A172 (cell line): ENCODE measurements around the gene CD300LF. TPM values are rescaled to one million over a fixed set of nuclear protein-coding genes. Genes with fewer than 3 reads are reported as not detected.

Source experiments
- DNase-seq: peaks from one replicate; pipeline ENCODE4 v3.0.0-alpha.2; 2015; ENCODE audit warnings: low spot score
- total RNA-seq: library from RNA; depleted of rRNA; stranded (reverse); fragments of >200 nt; shearing (Covaris generic); gene quantifications from 2 replicates; pipeline ENCODE4 v1.2.3, GENCODE V29; 2014; rRNA removed

The CD300LF gene
- total RNA-seq = not detected in 2 replicates

DNA sequence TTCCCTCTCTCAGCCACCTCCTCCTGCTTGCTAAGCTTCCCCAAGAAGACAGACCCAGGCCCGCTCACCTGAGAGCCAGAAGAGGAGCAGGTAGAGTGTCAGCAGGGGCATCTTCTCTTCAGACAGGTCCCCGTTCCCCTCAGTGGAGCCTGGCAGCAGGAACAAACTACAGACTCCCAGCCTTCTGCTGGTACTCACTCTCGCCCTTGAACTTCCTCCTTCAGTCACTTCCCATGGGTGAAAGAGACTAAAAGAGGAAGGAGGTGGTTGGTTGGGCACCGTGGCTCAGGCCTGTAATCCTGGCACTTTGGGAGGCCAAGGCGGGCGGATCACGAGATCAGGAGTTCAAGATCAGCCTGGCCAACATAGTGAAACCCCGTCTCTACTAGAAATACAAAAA is at the start of gene CD300LF:
Gene CD300LF, minus strand, starts transcription at position 168 of the 400 bp plus-strand sequence. Its CDS starts 57 bp downstream, at position 111.
- DNase-seq = no peak

DNA sequence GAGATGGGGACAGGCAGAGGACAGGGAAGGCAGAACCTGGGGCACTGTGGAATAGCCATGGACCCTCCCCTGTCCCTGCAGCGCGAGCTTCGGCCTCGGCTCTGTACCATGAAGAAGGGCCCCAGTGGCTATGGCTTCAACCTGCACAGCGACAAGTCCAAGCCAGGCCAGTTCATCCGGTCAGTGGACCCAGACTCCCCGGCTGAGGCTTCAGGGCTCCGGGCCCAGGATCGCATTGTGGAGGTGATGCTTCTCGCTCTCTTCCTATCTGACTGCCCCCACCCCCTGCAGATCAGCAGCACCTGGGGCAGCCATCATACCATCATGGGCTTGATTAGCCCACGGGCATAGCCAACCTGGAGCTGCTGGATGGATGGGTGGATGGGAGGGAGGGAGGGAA is 49.2 kb upstream of the CD300LF start:
- DNase-seq = no peak

GRCh38 chr17:74761419-74761818 is 48.7 kb upstream of the CD300LF start:
- DNase-seq = no peak

DNA sequence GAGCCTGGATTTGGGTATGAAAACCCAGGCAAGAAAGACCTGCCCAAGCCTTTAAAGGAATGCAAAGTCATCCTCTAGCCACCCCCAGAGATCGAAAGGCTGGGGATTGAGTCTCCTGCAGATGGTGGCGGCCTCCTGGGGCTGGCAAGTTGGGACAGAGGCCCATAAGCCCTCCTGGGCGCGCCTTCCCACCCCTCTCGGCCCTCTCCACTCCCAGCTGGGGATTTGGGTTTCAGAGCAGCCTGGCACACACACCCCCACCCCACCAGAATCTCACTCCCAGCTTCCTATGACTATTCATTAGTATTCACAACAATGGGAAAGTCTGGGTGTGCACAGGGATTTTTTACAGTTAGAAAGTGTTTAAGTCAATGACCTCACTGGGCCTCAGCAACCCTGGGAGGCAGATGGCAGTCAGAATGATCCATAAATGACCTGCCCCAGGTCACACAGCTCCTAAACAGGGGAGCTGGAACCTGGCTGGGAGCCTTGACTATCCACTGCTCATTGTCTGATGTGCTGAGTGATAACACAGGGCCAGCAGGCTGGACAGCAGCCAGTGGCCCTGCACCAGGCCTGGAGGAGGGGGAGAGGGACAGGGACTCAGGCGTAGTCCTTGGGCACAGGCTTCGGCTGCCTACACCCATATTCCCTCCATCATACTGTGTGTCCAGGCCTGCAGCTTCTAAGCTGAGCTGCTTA is 47.8 kb upstream of the CD300LF start:
- DNase-seq = peak; percentile 74

- DNase-seq = no peak
Observed at GRCh38 chr17:74759941-74760340, 47.2 kb upstream of the CD300LF start.

DNA sequence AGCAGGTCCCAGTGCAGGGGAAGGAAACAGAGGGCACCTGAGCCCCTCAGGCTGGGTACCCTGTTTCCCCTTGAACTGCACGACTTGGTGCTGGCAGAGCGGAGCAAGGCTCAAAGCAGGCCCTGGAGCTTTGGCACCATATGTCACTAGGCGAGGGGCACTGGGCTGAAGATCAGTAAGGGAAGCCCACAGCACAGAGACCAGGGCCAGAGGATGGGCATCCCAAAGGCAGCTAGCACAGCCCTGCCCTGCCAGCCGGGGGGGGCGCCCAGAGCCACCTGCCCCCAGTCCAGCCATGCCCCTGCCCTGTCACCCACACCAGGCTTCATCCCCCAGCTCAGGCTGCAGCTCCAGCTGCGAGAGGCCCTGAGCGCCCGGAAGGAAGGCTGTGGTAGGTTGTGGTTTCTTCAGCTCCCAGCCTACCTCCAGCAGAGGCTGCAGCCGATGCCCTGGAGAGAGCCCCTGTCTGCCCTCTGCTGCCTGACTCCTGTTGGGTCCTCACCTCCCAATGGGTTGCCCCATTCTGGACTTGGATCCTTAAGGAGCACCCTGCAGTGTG is 46.6 kb upstream of the CD300LF start:
- peak; percentile 77 for DNase-seq

DNA sequence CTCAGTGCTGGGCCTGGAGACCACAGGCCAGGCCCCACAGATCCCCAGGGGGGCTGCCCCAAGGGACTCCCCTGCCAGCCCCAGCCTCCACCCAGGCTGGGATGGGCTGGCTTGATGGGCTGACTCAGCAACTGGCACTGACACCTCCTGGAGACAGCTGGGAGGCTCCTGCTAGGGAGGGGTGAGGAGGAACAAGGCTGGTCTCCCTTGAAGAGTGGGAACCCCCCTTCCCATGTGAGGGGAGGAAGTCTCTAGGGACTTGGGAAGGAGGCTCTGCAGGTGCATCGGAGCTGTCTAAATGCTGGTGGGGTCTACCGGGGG is 46.1 kb upstream of the CD300LF start:
- DNase-seq = peak; percentile 89

DNA sequence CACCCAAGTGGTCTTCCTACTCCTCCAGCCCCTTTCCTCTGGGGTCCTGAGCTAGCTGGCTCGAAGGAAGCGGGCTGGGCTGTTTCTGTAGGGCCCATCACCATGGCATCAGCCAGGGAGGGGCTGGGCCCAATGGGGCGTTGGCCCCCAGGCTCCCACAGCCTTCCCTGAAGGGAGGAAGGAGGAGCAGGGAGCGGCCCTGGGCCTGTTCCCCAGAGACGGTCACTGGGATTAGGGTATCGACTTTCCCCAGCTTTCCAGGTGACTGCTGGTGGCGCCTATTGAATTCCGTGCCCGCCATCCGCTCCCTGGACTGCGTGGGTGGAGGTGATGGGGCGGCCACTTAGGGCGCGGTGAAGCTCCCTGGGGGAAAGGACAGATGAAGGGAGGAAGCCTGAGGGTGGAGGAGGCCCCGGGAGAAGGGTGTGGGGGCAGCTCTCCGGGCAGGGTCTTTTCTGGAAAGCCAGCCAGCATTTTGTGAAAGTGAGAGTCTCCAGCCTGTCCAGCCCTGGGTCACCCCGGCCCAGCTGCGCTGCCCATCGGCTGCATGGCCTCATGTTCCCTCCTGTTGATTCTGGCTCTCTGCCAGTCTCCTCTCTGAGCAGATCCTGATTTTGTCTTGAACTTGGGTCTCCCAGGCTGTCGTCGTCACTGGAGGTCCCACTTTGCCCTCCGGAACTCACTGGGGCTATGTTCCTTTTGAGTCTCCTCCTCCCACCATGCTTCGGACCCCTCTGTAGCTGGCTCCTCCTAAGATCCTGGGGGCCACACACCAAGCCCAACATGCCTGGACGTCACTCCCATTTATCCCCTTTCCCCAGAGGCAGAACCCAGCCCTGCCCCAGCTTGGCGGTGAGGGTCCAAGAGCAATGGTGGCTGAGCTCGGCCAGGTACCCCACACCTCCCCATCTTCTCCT is 45.5 kb upstream of the CD300LF start:
- DNase-seq = peak; percentile 75

DNA sequence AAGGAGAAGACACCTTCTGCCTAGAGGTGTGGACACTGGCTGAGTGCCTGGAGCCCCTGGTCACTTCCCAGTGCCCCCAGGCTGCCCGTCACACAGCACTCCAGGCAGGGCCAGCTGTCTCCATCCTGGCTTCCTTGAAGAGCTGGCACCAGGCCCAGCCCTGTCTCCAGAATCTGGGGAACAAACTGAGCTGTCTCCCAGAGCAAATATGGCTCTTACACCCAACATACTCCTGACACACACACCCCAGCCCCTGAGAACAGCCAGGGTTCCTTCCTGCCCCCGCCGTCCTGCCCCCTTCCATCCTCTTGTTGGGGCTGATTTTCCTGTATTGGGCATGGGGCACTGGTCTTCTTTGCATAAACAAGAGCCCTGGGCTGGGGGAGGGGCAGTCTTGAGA is 44.8 kb upstream of the CD300LF start:
- DNase-seq = peak; percentile 66

DNA sequence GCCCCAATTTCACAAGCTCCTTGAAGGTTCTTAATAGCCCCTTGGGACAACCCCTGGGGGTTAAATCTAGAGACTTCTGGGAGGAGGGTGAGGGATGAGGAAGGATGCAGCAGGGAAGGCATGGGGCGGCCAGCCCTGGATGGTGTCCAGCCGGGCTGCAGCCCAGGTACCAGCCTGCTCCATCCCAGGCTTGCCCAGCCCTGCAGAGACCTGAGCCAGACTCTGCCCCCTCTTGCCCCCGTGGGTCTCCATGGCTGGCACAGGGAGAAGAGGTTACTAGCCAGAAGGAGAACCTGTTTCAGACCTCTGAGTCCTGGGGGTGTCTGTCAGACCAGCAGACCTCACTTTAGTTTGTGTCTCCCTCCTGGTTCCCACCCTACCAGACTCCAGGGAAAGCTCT is 44.2 kb upstream of the CD300LF start:
- no peak for DNase-seq

DNA sequence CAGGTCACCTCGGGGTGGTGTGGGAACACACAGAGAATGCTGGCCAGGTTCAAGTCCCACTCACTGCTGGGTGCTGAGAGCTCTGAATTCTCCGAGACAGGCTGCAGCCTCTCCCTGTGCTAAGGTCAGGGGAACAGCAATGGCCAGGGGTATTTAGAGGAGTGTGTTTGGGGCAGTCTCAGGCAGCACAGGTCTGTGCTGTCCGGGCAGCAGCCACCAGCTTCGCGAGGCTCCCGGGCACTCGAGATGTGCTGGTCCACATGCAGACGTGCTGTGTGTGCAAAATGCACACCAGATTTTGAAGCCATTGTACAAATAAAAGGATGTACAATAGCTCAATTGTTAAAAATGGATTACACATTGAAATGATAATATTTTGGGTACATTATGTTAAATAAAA is 42.8 kb upstream of the CD300LF start:
- no peak for DNase-seq

DNA sequence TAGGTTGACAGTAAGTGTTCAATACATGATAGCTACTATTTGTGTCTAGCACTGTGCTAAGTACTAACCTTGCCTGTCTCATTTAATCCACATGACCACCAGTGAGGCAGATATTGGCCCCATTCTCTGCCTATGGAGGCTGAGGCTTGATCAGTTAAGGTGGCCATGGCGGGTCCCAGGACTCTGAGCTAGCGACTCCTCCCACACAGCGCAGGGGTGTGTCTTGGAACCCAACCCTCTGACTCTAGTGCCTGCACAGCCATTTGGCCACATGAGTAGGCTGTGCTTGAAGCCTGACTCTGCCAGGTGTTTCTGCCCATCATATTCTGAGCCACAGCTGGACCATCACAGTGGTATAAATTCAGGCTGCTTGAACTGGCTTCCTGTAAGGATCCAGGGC is 42.1 kb upstream of the CD300LF start:
- DNase-seq = no peak

- DNase-seq = no peak
Observed at GRCh38 chr17:74752822-74753401, 40.2 kb upstream of the CD300LF start.

DNA sequence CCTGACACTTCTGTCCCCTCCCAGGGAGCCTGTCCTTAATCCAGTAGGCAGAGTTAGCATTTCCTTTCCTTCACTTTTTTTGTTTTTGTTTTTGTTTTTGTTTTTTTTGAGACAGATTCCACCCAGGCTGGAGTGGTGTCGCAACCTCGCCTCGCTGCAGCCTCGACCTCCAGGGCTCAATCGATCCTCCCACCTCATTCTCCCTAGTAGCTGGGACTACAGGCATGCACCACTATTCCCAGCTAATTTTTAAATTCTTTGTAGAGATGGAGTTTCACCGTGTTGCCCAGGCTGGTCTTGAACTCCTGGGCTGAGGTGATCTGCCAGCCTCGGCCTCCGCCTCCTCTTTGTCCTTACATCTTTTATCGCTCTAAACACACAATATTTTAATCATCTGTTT is 39.7 kb upstream of the CD300LF start:
- DNase-seq = no peak

DNA sequence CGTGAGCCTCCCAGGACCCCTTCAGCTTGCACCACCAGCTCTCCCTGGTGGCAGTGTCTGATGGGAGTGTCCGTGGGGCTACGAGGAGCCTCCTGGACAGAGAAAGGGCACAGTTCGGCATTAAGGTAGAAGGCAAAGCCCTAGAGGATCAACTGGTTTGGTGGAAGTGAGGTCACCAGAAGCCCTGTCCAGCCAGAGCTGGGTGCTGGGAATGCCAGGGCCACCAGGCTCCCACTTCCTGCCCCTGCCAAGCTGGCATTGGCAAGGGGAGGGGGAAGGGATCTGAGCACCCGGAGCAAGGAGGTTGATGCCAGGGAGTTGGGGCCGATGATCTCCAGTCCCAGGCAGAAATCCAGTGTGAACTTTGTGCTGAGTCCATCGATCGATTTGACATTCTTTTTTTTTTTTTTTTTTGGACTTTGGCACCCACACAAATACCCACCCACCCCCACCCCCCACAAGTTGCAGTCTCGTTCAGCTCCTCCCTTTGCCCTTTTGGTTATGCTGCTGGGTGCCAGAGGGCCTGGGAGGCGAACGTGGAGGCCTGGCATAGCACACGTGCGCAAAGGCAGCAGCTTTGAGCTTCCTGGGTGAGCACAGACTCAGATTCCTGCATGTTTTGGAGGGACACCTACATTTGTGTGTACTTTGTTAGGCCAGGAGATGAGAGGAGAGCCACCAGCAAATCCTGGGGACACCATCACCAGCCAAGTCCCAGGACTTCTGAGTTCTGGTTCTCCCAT is 37.8 kb upstream of the CD300LF start:
- peak; percentile 71 for DNase-seq

DNA sequence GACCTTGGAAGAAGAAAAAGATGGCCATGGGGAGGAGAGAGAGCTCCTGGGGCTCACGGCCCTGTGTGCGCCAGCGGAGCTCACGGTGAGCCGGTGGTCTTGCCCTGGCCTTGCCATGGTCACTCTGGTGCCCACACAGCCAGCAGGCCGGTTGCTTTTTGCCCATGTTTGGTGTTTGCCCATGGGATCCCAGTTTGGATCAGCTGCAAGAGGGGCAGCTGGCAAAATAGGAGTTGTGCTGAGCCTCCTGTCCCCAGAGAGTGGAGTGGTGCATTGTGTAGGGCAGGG is 37.3 kb upstream of the CD300LF start:
- DNase-seq = no peak

- DNase-seq = peak; percentile 83
Observed at GRCh38 chr17:74749279-74750038, 36.7 kb upstream of the CD300LF start.

DNA sequence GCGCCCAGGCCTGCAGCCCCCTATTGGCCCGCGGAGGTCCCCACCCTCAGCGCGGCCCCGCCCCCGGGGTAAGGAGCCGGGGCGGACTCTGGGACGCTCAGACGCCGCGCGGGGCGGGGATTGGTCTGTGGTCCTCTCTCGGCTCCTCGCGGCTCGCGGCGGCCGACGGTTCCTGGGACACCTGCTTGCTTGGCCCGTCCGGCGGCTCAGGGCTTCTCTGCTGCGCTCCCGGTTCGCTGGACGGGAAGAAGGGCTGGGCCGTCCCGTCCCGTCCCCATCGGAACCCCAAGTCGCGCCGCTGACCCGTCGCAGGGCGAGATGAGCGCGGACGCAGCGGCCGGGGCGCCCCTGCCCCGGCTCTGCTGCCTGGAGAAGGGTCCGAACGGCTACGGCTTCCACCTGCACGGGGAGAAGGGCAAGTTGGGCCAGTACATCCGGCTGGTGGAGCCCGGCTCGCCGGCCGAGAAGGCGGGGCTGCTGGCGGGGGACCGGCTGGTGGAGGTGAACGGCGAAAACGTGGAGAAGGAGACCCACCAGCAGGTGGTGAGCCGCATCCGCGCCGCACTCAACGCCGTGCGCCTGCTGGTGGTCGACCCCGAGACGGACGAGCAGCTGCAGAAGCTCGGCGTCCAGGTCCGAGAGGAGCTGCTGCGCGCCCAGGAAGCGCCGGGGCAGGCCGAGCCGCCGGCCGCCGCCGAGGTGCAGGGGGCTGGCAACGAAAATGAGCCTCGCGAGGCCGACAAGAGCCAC is 36.0 kb upstream of the CD300LF start, which contains the start of gene NHERF1:
Gene NHERF1, plus strand, starts transcription at position 100 of the 750 bp plus-strand sequence. Its CDS starts 219 bp downstream, at position 319.
- DNase-seq = peak; percentile 84

DNA sequence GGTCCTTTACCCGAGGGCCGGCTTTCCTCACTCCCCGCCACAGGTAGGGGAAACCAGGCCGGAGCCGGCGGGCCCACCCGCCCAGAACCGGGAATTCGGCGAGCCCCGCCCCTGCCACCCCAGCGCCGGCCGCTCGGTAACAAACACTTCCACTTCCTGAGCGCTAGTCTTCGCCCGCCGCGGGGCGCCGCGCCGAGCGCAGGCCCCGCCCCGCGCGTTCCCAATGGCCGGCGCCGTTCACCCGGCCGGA is 35.5 kb upstream of the CD300LF start:
- no peak for DNase-seq

DNA sequence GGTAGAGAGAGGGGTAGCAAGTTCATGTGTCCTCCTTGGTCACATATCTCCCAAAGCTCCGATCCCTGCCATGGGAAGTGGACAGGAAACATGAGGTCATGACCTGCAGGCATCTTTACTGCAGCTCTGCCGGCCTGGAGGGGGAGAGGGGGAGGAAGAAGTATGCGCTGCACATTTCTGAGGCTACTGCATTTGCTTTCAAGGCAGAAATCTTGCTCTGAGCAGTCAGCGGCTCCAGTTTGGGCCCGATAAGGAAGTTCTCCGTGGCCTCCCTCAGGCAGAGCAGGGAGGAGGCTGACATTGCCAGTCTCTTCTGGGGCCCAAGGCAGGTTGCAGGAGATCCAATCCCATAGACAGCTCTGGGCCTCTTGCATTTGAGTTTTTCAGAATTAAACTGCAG is 34.2 kb upstream of the CD300LF start:
- DNase-seq = no peak

DNA sequence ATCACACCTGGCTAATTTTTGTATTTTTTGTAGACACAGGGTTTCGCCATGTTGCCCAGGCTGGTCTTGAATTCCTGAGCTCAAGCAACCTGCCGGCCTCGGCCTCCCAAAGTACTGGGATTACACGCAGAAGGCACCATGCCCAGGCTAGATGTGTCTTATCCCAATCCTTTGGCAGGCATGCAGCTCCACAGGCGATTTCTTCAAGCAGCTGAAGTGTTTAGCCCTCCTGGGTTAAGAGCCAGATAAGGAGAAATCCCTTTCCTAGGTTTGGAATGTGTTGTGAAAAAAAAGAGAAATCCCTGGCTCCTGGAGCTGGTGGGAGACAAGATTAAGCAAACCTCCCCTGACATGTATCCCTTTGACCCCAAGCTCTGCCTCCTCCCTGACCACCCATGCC is 33.7 kb upstream of the CD300LF start:
- DNase-seq = no peak
